Endodermal cell (in vitro differentiated cells): ENCODE data around the gene PLCD1. TPM values are rescaled to one million over a fixed set of nuclear protein-coding genes. Genes with fewer than 3 reads are reported as not detected.
A peak's percentile ranks its signal among the peaks of the same experiment; 100 is the strongest.

Experiments used
- DNase-seq: peaks from one replicate; pipeline ENCODE4 v3.0.0-alpha.2; 2017
- H3K27ac ChIP-seq: 2 replicates; pipeline ENCODE4 v1.5.1; 2013; ENCODE audit warnings: mild to moderate bottlenecking, low read depth, low read length, moderate library complexity
- H3K27me3 ChIP-seq: 2 replicates; pipeline ENCODE4 v1.6.1; 2013; ENCODE audit warnings: mild to moderate bottlenecking, low read length, moderate library complexity; ENCODE audit not compliant: insufficient read depth, control insufficient read depth, poor library complexity, severe bottlenecking
- H3K36me3 ChIP-seq: 2 replicates; pipeline ENCODE4 v1.7.0; 2013; ENCODE audit warnings: mild to moderate bottlenecking, low read length, moderate library complexity; ENCODE audit not compliant: control insufficient read depth, insufficient read depth
- H3K4me1 ChIP-seq: one replicate; pipeline ENCODE4 v1.7.0; 2013; ENCODE audit warnings: low read length; ENCODE audit not compliant: control insufficient read depth, insufficient read depth
- H3K4me3 ChIP-seq: 2 replicates; pipeline ENCODE4 v1.5.1; 2013; ENCODE audit warnings: mild to moderate bottlenecking, low read length, moderate library complexity
- H3K9ac ChIP-seq: 2 replicates; pipeline ENCODE4 v1.6.1; 2013; ENCODE audit warnings: mild to moderate bottlenecking, low read length, moderate library complexity; ENCODE audit not compliant: poor library complexity, severe bottlenecking; ENCODE audit errors: extremely low read depth
- H3K9me3 ChIP-seq: 2 replicates; pipeline ENCODE4 v1.6.1; 2013; ENCODE audit warnings: mild to moderate bottlenecking, low read length, moderate library complexity; ENCODE audit not compliant: control insufficient read depth
- H3K27ac Mint-ChIP-seq: 2 replicates; pipeline ENCODE4 v1.8.0; 2020; ENCODE audit warnings: mixed read lengths
- H3K27me3 Mint-ChIP-seq: 2 replicates; pipeline ENCODE4 v1.8.0; 2021; ENCODE audit warnings: mild to moderate bottlenecking, mixed read lengths; ENCODE audit not compliant: insufficient read depth
- H3K36me3 Mint-ChIP-seq: 2 replicates; pipeline ENCODE4 v1.8.0; 2020; ENCODE audit warnings: low read depth, mixed read lengths
- H3K4me1 Mint-ChIP-seq: 2 replicates; pipeline ENCODE4 v1.8.0; 2020; ENCODE audit warnings: mixed read lengths
- H3K4me3 Mint-ChIP-seq: 2 replicates; pipeline ENCODE4 v1.8.0; 2020; ENCODE audit warnings: mild to moderate bottlenecking, moderate library complexity, mixed read lengths
- H3K9me3 Mint-ChIP-seq: 2 replicates; pipeline ENCODE4 v1.8.0; 2020; ENCODE audit warnings: mild to moderate bottlenecking, mixed read lengths
- CTCF ChIP-seq: fragments of 200-600 bp; sonication (generic); conservative IDR thresholded peaks from 2 replicates; pipeline ENCODE4 v1.5.0; 2021; ENCODE audit warnings: antibody characterized with exemption, mild to moderate bottlenecking
- WGBS, 2 experiments: methylation state at CpG; one replicate each; pipeline versions ENCODE4 v1.1.5 to v1.1.7; 2013; ENCODE audit warnings: missing lambda C conversion rate in 2 of 2, mixed read lengths in 1 of 2; ENCODE audit not compliant: insufficient coverage in 1 of 2, insufficient read length in 1 of 2; 5-methylcytosine and 5-hydroxymethylcytosine counted together
- total RNA-seq, 2 donors: library from RNA; stranded (reverse); fragmentation: NEBNext Ultra II Directional in 1 of 2; extraction: Animal tissue kit (Norgen Biotek cat#: 25700) in 1 of 2; gene quantifications; 2 replicates in 1 of 2; 3 replicates in 1 of 2; pipeline ENCODE4 v1.2.1, GENCODE V29; 2021

PLCD1 gene
- total RNA-seq, 2 donors from 2014 or later = 54.3 to 66.6 TPM

DNA sequence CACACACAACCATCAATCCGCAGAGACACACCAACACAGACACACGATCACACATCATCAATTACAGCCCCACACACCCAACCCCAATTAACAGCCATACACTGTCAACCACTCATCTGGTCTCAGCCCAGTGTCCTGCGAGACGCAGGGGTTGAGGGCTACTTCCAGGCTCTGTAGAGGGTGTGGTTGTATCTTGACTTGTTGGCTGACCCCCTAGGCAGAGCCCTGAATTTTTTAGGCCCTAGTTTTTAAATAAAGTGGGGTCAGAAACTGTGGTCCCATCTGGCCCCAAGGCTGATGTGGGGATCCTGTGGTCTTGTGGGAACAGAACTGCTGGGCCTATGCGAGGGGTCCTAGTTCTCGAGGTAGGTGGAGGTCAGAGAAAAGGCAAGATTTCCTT lies 29.6 kb downstream of the PLCD1 start:
- no peak for TF ChIP-seq CTCF
- no peak overlapping the region for H3K4me3 Mint-ChIP-seq

DNA sequence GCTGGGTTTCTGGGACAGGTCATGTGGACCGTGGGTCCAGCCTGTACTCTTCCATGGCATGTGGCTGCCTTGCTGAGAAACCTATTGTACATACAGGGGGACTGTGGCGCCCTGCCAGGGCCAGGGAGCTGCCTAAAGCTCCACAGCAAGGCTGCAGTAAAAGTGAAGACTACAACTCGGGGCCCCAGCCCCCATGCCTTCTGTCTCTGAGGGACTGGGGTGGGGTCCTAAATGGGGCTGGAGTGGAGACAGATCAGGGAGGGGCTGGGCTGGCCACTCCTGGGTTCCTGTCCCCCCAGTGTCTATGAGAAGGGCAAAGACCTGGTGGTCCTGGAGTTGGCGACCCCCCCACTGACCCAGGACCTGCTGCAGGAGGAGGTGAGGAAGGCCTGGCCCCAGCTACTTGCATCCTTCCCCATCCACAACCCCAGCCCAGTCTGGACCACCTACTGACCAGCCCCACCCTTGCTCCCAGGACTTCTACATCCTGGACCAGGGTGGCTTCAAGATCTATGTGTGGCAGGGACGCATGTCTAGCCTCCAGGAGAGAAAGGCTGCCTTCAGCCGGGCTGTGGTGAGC lies 31.6 kb downstream of the PLCD1 start:
- peaks cover 17% of the 10 kb centered on the region for H3K4me1 ChIP-seq
- no peak for TF ChIP-seq CTCF
- H3K9me3 ChIP-seq = no peaks in the 10 kb centered on the region
- Mint-ChIP-seq H3K4me1 (peaks cover 31% of the 10 kb centered on the region), H3K27ac (no peak overlapping the region), H3K27me3 (no peaks in the 10 kb centered on the region), H3K36me3 (peaks cover 32% of the 10 kb centered on the region), H3K9me3 (no peaks in the 10 kb centered on the region), H3K4me3 (no peak overlapping the region)
- no peaks in the 10 kb centered on the region for H3K27me3 ChIP-seq
- H3K36me3 ChIP-seq = no peaks in the 10 kb centered on the region
- DNase-seq = peak; percentile 41
- H3K4me3 ChIP-seq = no peak overlapping the region
- no peak overlapping the region for H3K27ac ChIP-seq
- WGBS, 2 experiments = 89 to 90% methylated on average over 3 to 6 of the region's 6 CpGs
- no peak overlapping the region for H3K9ac ChIP-seq

More for the DNA sequence above, 29.6 kb downstream of the PLCD1 start:
- 85 to 100% methylated on average over 1 to 6 of the region's 6 CpGs for WGBS, 2 experiments
- H3K27ac Mint-ChIP-seq = no peak overlapping the region
- no peak overlapping the region for H3K27ac ChIP-seq
- no peak overlapping the region for H3K9ac ChIP-seq
- DNase-seq = peak; percentile 34
- H3K27me3 Mint-ChIP-seq = no peaks in the 10 kb centered on the region
- H3K4me1 ChIP-seq = peaks cover 8% of the 10 kb centered on the region
- H3K36me3 ChIP-seq = no peaks in the 10 kb centered on the region
- no peak overlapping the region for H3K4me3 ChIP-seq
- no peaks in the 10 kb centered on the region for H3K9me3 Mint-ChIP-seq
- H3K27me3 ChIP-seq = no peaks in the 10 kb centered on the region
- peaks cover 21% of the 10 kb centered on the region for H3K4me1 Mint-ChIP-seq
- H3K9me3 ChIP-seq = no peaks in the 10 kb centered on the region
- peaks cover 38% of the 10 kb centered on the region for H3K36me3 Mint-ChIP-seq

- no peaks in the 10 kb centered on the region for H3K9me3 Mint-ChIP-seq
- no peak overlapping the region for H3K27ac Mint-ChIP-seq
- Histone ChIP-seq H3K9ac (no peak overlapping the region), H3K4me1 (peaks cover 21% of the 10 kb centered on the region), H3K9me3 (no peaks in the 10 kb centered on the region), H3K36me3 (no peaks in the 10 kb centered on the region), H3K27me3 (no peaks in the 10 kb centered on the region), H3K4me3 (no peak overlapping the region), H3K27ac (no peak overlapping the region)
- TF ChIP-seq CTCF = no peak
- no peak overlapping the region for H3K4me3 Mint-ChIP-seq
- H3K4me1 Mint-ChIP-seq = peaks cover 37% of the 10 kb centered on the region
- no peak for DNase-seq
- H3K36me3 Mint-ChIP-seq = peaks cover 32% of the 10 kb centered on the region
- 88 to 95% methylated on average over 8 to 10 of the region's 10 CpGs for WGBS, 2 experiments
- no peaks in the 10 kb centered on the region for H3K27me3 Mint-ChIP-seq
These were observed 32.1 kb downstream of the PLCD1 start for GRCh38 chr3:37997342-37997741.
